ENCODE measurements around the gene WWOX. TPM values are rescaled to one million over a fixed set of nuclear protein-coding genes. Genes with fewer than 3 reads are reported as not detected.

Gene WWOX
- total RNA-seq, 2 donors from 2014 or later: 30.0 to 35.4 TPM

- Histone ChIP-seq H3K9ac (ENCODE audit: extremely low read depth, low read length, poor library complexity, severe bottlenecking) (no peak overlapping the region), H3K27ac (ENCODE audit: low read depth, low read length) (no peak overlapping the region), H3K4me1 (ENCODE audit: control insufficient read depth, insufficient read depth, low read length) (peaks cover 19% of the 10 kb centered on the region), H3K9me3 (ENCODE audit: control insufficient read depth, low read length) (peaks cover 9% of the 10 kb centered on the region), H3K36me3 (ENCODE audit: control insufficient read depth, insufficient read depth, low read length) (no peaks in the 10 kb centered on the region), H3K4me3 (ENCODE audit: low read length) (no peak overlapping the region), H3K27me3 (ENCODE audit: control insufficient read depth, insufficient read depth, low read length, poor library complexity, severe bottlenecking) (no peaks in the 10 kb centered on the region)
- peak; percentile 25 for TF ChIP-seq CTCF (conservative IDR thresholded peaks at IDR 0.05)
- H3K27me3 Mint-ChIP-seq (ENCODE audit: insufficient read depth): no peaks in the 10 kb centered on the region
- peaks cover 9% of the 10 kb centered on the region for H3K9me3 Mint-ChIP-seq
- DNase-seq: no peak
- no peak overlapping the region for H3K27ac Mint-ChIP-seq
- 75 to 82% methylated on average over 3 to 4 of the region's 4 CpGs for WGBS, 2 experiments (ENCODE audit: insufficient coverage in 1 of 2, insufficient read length in 1 of 2)
- H3K36me3 Mint-ChIP-seq (ENCODE audit: low read depth): no peaks in the 10 kb centered on the region
- H3K4me1 Mint-ChIP-seq: peaks cover 51% of the 10 kb centered on the region
- H3K4me3 Mint-ChIP-seq: no peak overlapping the region
Observed at GRCh38 chr16:78469787-78470186, 370.3 kb downstream of the WWOX start.

- TF ChIP-seq CTCF (conservative IDR thresholded peaks at IDR 0.05): no peak
- no peak overlapping the region for H3K4me3 Mint-ChIP-seq
- 76 to 87% methylated on average over 7 to 11 of the region's 11 CpGs for WGBS, 2 experiments (ENCODE audit: insufficient coverage in 1 of 2, insufficient read length in 1 of 2)
- H3K27ac Mint-ChIP-seq: peak overlapping the region; percentile 41
- H3K9me3 Mint-ChIP-seq: no peaks in the 10 kb centered on the region
- Histone ChIP-seq H3K36me3 (ENCODE audit: control insufficient read depth, insufficient read depth, low read length) (no peaks in the 10 kb centered on the region), H3K27me3 (ENCODE audit: control insufficient read depth, insufficient read depth, low read length, poor library complexity, severe bottlenecking) (no peaks in the 10 kb centered on the region), H3K4me1 (ENCODE audit: control insufficient read depth, insufficient read depth, low read length) (peaks cover 16% of the 10 kb centered on the region), H3K4me3 (ENCODE audit: low read length) (no peak overlapping the region), H3K9ac (ENCODE audit: extremely low read depth, low read length, poor library complexity, severe bottlenecking) (no peak overlapping the region), H3K27ac (ENCODE audit: low read depth, low read length) (no peak overlapping the region), H3K9me3 (ENCODE audit: control insufficient read depth, low read length) (no peaks in the 10 kb centered on the region)
- no peak for DNase-seq
- no peaks in the 10 kb centered on the region for H3K27me3 Mint-ChIP-seq (ENCODE audit: insufficient read depth)
- H3K4me1 Mint-ChIP-seq: peaks cover 58% of the 10 kb centered on the region
- no peaks in the 10 kb centered on the region for H3K36me3 Mint-ChIP-seq (ENCODE audit: low read depth)
Observed at GRCh38 chr16:78473031-78473699, 373.7 kb downstream of the WWOX start.

DNA sequence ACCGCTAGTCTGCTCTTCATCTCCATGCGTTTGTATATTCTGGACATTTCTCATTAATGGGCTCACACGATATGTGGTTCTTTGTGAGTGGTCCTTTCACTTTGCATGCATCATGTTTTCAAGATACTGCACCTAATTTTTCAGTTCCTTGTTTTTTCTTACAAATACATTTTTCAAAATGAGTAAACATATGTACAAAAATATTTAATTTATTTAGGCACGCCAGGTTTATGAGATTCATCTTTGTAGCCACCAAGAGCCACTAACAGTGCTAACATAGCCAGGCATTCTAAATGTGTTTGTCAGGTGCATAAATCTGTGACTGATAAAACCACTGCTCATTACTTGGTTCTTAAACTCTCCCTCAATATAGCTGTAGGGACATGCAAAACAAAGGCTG is 375.3 kb downstream of the WWOX start:
- no peaks in the 10 kb centered on the region for H3K27me3 ChIP-seq (ENCODE audit: control insufficient read depth, insufficient read depth, low read length, poor library complexity, severe bottlenecking)
- Mint-ChIP-seq H3K4me3 (no peak overlapping the region), H3K27me3 (ENCODE audit: insufficient read depth) (no peaks in the 10 kb centered on the region), H3K27ac (no peak overlapping the region), H3K36me3 (ENCODE audit: low read depth) (no peaks in the 10 kb centered on the region), H3K9me3 (no peaks in the 10 kb centered on the region), H3K4me1 (peaks cover 63% of the 10 kb centered on the region)
- no peaks in the 10 kb centered on the region for H3K9me3 ChIP-seq (ENCODE audit: control insufficient read depth, low read length)
- 94% methylated on average over 3 to 4 of the region's 4 CpGs for WGBS, 2 experiments (ENCODE audit: insufficient coverage in 1 of 2, insufficient read length in 1 of 2)
- peaks cover 15% of the 10 kb centered on the region for H3K4me1 ChIP-seq (ENCODE audit: control insufficient read depth, insufficient read depth, low read length)
- TF ChIP-seq CTCF (conservative IDR thresholded peaks at IDR 0.05): no peak
- no peak overlapping the region for H3K27ac ChIP-seq (ENCODE audit: low read depth, low read length)
- no peak overlapping the region for H3K9ac ChIP-seq (ENCODE audit: extremely low read depth, low read length, poor library complexity, severe bottlenecking)
- no peaks in the 10 kb centered on the region for H3K36me3 ChIP-seq (ENCODE audit: control insufficient read depth, insufficient read depth, low read length)
- DNase-seq: no peak
- H3K4me3 ChIP-seq (ENCODE audit: low read length): no peak overlapping the region

Measured in endodermal cell (in vitro differentiated cells).